IPS-NIHi7 (cell line): ENCODE results near the gene LRRC52.

Source experiments
- DNase-seq: peaks from one replicate; pipeline ENCODE4 v3.0.0; 2012; ENCODE audit warnings: mixed read lengths; ENCODE audit errors: extremely low spot score

LRRC52 gene

GRCh38 chr1:165543532-165544438, at the start of gene LRRC52:
Gene LRRC52, plus strand, starts transcription at chr1:165544000. Its CDS starts 297 bp downstream, at chr1:165544297.
- DNase-seq = peak; percentile 80

GRCh38 chr1:165494949-165495857, 48.6 kb upstream of the LRRC52 start:
- peak; percentile 30 for DNase-seq

GRCh38 chr1:165495858-165496205, 48.0 kb upstream of the LRRC52 start:
- no peak for DNase-seq

DNA sequence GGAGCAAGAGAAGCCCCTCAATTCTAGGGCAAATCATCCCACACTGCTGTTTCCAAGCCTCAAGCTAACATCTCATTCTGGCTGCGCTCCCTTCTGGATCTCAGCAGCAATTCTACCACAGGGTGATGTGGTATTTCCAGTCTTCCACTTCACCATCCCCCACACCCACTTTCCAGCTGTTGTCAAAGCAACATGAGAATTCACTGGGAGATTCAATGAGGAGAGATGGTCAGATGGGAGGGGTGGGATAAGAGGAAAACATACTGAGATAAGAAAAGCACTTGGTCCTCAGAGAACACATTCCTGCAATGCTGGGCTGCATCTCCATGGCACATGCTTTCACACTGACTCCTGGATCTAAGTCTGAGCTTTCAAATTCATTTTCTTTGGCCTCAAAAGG, 47.3 kb upstream of the LRRC52 start:
- DNase-seq = no peak

DNA sequence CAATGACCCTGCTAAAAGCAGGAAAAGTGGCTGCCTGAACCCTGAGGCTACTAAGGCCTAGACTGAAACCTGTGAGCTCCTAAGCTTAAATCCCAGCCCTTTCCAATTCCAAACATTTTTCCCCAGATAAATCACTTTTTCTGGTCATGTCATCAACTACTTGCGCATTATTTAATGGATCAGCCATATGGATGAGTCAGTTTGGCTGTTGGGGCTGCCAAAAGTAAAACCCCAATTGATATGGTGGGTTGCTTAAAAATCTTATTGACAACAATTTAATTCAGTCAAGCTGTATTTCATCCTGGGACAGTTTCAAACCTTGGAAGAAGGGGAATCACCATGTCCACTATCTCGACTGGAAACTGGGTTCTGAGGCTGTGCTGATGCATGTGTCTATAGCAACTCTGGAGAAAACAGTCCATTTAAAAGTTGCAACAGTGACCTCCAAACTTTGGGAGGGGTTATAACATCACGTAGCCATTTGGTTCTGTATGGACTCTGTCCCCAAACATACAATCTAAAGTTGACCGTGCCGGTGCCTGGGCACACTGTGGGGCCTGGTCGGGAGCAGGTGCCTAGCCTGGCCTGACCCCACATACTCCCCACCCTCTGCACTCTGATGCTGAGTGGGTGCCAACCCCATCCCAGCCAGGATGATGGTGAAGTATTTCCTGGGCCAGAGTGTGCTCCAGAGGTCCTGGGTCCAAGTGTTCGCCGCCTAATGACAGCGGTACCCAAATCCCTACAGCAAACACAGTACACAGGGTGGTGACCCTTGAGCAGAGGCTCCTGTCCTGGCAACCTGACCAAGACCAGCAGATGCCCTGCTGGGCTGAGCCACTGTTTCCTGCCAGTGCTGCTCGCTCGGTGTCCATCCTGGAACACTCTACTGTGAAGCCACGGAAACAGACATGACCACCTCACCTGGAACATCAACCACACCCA, 46.5 kb upstream of the LRRC52 start:
- no peak for DNase-seq

DNA sequence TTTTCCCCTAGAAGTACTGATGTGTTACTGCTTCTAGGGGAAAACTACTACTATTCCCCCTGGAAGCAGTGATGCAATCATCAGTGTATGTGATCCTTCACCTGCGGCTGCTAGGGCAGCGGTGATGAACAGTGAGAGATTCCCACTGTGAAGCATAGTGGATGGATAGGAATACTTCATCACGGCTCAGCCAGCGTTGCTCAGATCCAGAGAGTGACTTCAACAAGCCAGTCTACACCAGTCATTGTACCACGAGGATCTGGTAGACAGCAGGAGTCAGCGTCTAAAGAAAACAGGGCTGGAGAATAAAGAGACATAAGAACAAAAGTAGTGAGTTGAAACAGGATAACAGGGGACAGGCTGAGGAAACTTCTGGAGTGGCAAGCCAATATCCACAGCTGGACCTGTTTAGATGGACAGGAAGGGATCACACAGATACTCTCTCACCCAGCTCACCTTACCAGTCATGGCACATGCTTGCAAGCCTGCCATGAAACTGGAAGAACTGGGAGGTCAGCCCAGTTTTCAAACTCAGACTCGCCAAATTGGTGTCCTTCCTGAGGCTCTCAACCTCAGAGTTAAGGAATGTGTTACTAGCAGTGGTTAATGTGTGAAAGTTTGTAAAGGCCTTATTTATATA, 42.4 kb upstream of the LRRC52 start:
- no peak for DNase-seq

GRCh38 chr1:165501970-165502348, 41.8 kb upstream of the LRRC52 start:
- DNase-seq = no peak

GRCh38 chr1:165507570-165507969, 36.2 kb upstream of the LRRC52 start:
- DNase-seq = no peak

- no peak for DNase-seq
These were observed 35.5 kb upstream of the LRRC52 start for GRCh38 chr1:165508291-165508690.

DNA sequence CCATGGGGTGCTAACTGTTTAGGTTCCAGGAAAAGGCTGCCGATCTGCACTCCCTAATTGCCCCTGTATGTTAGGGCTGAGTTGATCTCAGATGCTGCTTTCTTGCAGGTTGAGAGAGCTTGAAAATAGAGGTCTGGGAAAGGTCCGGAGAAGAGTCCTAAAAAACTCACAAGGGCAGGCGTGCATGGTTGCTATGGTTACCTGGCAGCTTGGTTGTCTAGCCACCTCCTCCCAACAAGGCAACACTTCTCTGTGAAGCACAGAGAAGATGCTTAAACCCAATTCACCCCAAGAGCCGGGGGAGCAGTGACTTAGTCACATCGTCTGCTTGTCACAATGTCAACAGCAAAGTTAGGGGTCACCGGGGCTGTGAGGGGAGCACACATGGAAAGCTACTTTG, 31.0 kb upstream of the LRRC52 start:
- DNase-seq = peak; percentile 30

- DNase-seq = no peak
These were observed 27.3 kb upstream of the LRRC52 start for GRCh38 chr1:165516469-165516868.

DNA sequence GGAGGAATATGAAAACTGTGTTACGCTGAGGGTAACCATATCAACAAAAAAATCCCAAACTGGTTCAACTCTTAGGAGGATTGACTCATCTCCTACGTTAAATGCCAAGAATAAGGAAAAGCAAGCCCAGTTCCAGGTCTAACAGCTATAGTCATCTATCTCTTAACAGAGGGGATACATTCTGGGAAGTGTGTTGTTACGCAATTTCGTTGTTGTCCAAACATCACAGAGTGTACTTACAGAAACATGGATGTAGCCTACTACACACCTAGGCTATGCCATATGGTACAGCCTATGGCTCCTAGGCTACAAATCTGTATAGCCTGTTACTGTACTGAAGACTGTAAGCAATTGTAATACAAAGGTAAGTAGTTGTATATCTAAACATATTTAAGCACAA, 23.2 kb upstream of the LRRC52 start:
- no peak for DNase-seq

DNA sequence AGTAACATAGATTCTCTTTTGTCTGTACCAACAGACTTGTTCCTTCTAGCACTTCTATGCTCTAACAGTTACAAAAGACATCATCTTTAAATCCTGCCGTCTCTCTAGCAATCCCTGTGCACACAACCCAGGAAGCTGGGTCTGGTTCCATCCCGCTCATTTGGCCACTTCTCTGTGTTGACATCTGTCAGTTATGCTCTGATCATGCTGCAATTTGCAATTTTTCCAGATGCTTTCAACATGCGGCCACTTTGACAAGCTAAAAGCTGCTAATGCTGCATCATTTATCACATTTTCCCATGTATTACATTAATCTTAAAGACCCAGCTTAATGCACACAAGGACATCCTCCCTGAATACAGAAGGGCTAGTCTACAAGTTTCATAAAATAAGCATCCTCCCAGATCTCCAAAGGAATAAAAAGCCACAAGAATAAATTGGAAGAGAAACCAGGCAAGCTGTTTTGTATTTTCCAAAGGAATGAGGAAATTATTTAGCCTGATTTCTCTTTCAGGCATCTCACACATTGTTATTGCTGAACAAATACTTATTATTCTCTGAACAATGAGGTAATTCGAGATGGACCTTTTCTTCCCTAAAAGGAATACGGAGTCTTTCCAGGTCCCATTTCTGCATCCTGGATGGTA, 19.0 kb upstream of the LRRC52 start:
- no peak for DNase-seq

GRCh38 chr1:165525708-165526107, 18.1 kb upstream of the LRRC52 start:
- no peak for DNase-seq

GRCh38 chr1:165527251-165528007, 16.4 kb upstream of the LRRC52 start:
- no peak for DNase-seq

DNA sequence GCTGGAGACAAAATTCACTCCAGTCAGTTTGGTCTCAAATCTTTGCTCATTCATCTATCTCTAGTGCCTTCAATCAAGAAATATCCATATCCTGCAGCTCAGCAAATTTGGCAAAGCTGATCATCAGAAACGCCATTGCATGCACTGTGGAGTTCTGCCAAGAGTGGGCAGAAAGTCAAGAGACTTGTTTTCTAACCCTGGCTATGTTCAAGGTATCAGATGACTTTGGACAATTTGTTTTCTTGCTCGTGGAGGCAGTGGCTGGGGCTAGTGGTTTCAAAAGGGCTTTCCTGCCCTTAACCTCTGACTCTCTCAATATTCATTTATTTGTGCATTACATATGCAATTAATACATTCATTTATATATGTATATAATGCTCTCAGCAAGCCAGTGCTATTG, 12.8 kb upstream of the LRRC52 start:
- DNase-seq = no peak

- no peak for DNase-seq
These were observed 11.7 kb upstream of the LRRC52 start for GRCh38 chr1:165532053-165532452.

DNA sequence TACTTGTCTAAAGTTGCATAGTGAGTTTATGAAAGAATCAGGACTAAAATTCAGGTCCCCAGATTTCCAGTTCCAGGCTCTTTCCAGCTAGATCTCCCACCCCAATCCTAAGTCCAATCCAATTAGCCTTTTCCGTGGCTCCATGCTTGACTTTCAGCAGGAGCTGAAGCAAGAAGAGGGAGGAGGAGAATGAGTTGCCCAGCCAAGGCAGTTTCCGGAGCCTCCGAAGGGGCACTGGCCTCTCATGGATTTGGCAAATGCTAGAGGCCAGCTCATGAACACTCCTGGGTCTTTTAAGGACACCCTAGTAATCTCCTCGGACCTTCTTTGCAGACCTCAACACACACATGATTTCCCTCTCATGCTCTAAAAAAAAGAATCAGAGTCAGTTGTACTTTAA, 10.5 kb upstream of the LRRC52 start:
- no peak for DNase-seq

- DNase-seq = no peak
These were observed 7.8 kb upstream of the LRRC52 start for GRCh38 chr1:165536016-165536415.
